ENCODE data around the gene TCF4. TPM values are rescaled to one million over a fixed set of nuclear protein-coding genes. Genes with fewer than 3 reads are reported as not detected.

TCF4 gene
- total and polyA plus RNA-seq, 5 experiments from 2014 or later: 0.39 to 8.9 (median 1.1) TPM

DNA sequence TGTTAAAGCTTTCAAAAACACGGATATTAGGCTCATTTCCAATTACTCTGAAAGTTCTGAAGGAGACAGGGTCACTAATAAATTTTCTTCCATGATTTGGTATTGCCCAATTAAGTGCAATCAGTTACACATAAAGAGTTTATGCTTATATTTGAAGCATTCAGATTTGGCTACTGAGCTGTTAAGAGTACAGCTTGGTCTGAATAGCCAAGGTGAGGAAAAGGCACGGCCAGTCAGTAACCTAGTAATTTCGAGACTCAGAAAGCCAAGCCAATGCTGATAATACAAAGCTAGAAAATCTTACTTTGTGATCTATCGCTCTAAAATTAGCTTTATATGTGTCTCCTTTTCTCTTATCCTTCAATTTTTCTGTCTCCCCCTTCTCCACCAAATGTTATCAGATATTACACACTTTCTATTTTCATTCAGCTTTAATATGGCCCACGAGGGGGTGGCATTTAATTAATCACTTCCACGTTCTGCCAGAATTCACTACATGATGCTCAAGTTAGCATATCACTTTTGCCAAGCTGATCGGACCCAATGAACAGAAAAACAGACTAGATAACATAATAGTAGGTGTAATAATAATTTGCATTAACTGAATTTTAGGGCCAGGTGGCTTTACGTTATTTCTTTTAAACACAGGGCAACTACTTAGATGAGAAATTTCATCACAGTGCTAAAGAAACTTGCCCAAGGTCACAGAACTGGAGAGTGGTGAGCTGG is 138.4 kb downstream of the TCF4 start:
- ATAC-seq: no peak

DNA sequence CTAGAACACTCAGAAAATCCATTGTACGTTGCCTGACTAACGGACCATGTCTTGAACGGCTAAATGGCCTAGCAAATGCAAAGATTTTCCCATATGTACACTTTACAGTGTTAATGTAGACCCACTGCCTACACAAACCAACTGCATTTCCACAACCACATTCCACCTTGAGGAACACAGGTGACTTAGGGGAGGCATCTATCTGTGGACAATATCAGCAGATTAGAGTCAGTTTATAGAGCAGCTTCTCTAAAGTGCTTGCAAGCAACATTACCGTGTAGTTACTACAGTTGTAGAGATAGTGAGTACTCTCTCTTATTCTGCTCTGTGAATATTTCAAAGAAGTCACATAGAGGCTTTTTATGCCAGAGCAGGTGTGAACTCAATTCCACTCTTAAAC is 139.6 kb downstream of the TCF4 start:
- peaks cover 0 to 7% (median 4%) of the 10 kb centered on the region in 5 donors for H3K27me3 Mint-ChIP-seq
- DNase-seq (no peak), ATAC-seq (no peak)
- peaks cover 0 to 6% (median 0%) of the 10 kb centered on the region in 4 donors for H3K4me1 Mint-ChIP-seq
- H3K9me3 Mint-ChIP-seq: peaks cover 0 to 4% (median 0%) of the 10 kb centered on the region in 9 donors
- no peak overlapping the region for H3K27ac Mint-ChIP-seq
- POLR2A ChIA-PET: no interaction called here
- H3K4me3 Mint-ChIP-seq: no peak overlapping the region
- peaks cover 0 to 4% (median 0%) of the 10 kb centered on the region in 3 donors for H3K36me3 Mint-ChIP-seq

More for the DNA sequence above, 138.4 kb downstream of the TCF4 start:
- Mint-ChIP-seq H3K4me3 (no peak overlapping the region), H3K36me3 (peaks cover 0 to 4% (median 0%) of the 10 kb centered on the region in 3 donors), H3K9me3 (peaks cover 0 to 4% (median 0%) of the 10 kb centered on the region in 9 donors), H3K27me3 (peaks cover 0 to 6% (median 4%) of the 10 kb centered on the region in 5 donors), H3K4me1 (peaks cover 0 to 6% (median 0%) of the 10 kb centered on the region in 4 donors), H3K27ac (no peak overlapping the region)
- DNase-seq: no peak
- POLR2A ChIA-PET: no interaction called here

DNA sequence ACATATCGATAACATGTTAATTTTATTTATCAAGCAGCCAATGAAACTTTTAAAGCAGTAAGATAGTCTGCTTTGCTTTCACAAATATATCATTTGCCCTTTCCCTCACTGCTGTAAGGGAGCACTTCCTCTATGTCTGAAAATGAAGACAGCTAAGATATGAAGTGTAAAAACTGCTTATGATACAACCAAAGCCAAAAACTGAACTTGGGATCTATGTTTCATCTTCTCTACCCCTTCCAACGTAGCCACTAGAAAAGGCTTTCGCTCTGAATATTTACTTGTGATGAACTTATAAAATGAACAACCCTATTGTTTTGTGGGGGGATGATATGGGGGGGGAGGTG is 140.3 kb downstream of the TCF4 start:
- POLR2A ChIA-PET: no interaction called here
- H3K36me3 Mint-ChIP-seq: peaks cover 0 to 4% (median 0%) of the 10 kb centered on the region in 3 donors
- no peak for DNase-seq
- ATAC-seq: no peak
- peaks cover 0 to 4% (median 0%) of the 10 kb centered on the region in 9 donors for H3K9me3 Mint-ChIP-seq
- H3K27me3 Mint-ChIP-seq: peaks cover 0 to 7% (median 4%) of the 10 kb centered on the region in 5 donors
- H3K27ac Mint-ChIP-seq: no peak overlapping the region
- peaks cover 0 to 7% (median 0%) of the 10 kb centered on the region in 4 donors for H3K4me1 Mint-ChIP-seq
- no peak overlapping the region for H3K4me3 Mint-ChIP-seq

- Mint-ChIP-seq H3K27ac (no peak overlapping the region), H3K27me3 (peaks cover 0 to 7% (median 4%) of the 10 kb centered on the region in 5 donors), H3K4me3 (no peak overlapping the region), H3K36me3 (peaks cover 0 to 4% (median 0%) of the 10 kb centered on the region in 3 donors), H3K4me1 (peaks cover 0 to 10% (median 0%) of the 10 kb centered on the region in 4 donors), H3K9me3 (peaks cover 0 to 4% (median 0%) of the 10 kb centered on the region in 9 donors)
- POLR2A ChIA-PET: no interaction called here
- DNase-seq (no peak), ATAC-seq (no peak)
These were observed 140.9 kb downstream of the TCF4 start for GRCh38 chr18:55446996-55447671.

DNA sequence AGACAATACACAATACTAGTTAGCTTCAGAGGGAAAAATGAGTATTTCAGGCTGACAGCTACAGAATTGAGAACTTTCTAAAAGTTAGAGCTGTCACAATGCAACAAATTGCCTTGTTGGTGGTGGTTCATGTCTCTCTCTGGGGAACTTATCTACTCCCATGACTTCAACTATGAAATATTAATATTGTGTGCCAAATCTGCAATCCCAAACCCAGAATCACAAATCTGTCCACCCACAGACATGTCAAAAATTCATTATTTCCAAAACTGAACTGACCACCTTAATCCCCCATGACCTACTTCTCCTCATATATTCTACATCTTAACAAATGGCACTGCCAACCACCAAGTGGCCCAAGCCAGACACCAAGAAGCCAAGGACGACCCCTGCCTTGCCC is 143.5 kb downstream of the TCF4 start:
- Mint-ChIP-seq H3K4me3 (no peak overlapping the region), H3K36me3 (peaks cover 0 to 4% (median 0%) of the 10 kb centered on the region in 3 donors), H3K27ac (no peak overlapping the region), H3K27me3 (peaks cover 0 to 7% (median 2%) of the 10 kb centered on the region in 5 donors), H3K4me1 (peaks cover 0 to 31% (median 0%) of the 10 kb centered on the region in 4 donors), H3K9me3 (peaks cover 0 to 4% (median 0%) of the 10 kb centered on the region in 9 donors)
- DNase-seq (no peak), ATAC-seq (no peak)
- POLR2A ChIA-PET: no interaction called here

- POLR2A ChIA-PET: no interaction called here
- DNase-seq (no peak), ATAC-seq (no peak)
- Mint-ChIP-seq H3K27me3 (peaks cover 0 to 7% (median 2%) of the 10 kb centered on the region in 5 donors), H3K4me1 (peaks cover 0 to 37% (median 0%) of the 10 kb centered on the region in 4 donors), H3K4me3 (no peak overlapping the region), H3K9me3 (peaks cover 0 to 4% (median 0%) of the 10 kb centered on the region in 9 donors), H3K36me3 (peaks cover 0 to 4% (median 0%) of the 10 kb centered on the region in 3 donors), H3K27ac (no peak overlapping the region)
These were observed 144.2 kb downstream of the TCF4 start for GRCh38 chr18:55443776-55444175.

DNA sequence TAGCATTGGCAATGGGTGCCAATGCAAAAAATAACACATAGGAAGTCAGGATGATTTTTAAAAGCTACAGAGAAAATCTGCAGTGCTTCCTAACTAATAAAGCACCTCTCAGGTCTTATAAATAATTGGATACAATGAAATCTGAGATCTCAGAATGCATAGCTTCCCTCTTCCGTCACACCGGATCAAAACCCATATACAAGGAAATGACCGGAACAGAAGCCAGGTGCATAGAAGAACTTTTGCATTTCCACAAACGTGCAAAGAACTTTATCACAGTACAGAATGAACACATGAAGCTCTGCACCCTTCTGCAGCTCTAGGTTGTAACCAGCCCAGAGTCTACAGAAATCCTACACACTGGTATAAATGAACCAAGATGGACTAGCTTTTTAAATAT is 145.4 kb downstream of the TCF4 start:
- Mint-ChIP-seq H3K27me3 (peaks cover 0 to 7% (median 2%) of the 10 kb centered on the region in 5 donors), H3K9me3 (peaks cover 0 to 4% (median 0%) of the 10 kb centered on the region in 9 donors), H3K27ac (no peak overlapping the region), H3K36me3 (peaks cover 0 to 4% (median 0%) of the 10 kb centered on the region in 3 donors), H3K4me1 (peaks cover 0 to 40% (median 0%) of the 10 kb centered on the region in 4 donors), H3K4me3 (no peak overlapping the region)
- DNase-seq (no peak), ATAC-seq (no peak)
- POLR2A ChIA-PET: no interaction called here

- H3K27me3 Mint-ChIP-seq: peaks cover 0 to 7% (median 2%) of the 10 kb centered on the region in 5 donors
- DNase-seq (no peak), ATAC-seq (no peak)
- H3K27ac Mint-ChIP-seq: no peak overlapping the region
- POLR2A ChIA-PET: no interaction called here
- H3K4me3 Mint-ChIP-seq: no peak overlapping the region
- H3K9me3 Mint-ChIP-seq: peaks cover 0 to 4% (median 0%) of the 10 kb centered on the region in 9 donors
- H3K36me3 Mint-ChIP-seq: peaks cover 0 to 4% (median 0%) of the 10 kb centered on the region in 3 donors
- H3K4me1 Mint-ChIP-seq: peaks cover 0 to 36% (median 0%) of the 10 kb centered on the region in 4 donors
These were observed 147.0 kb downstream of the TCF4 start for GRCh38 chr18:55440988-55441387.

DNA sequence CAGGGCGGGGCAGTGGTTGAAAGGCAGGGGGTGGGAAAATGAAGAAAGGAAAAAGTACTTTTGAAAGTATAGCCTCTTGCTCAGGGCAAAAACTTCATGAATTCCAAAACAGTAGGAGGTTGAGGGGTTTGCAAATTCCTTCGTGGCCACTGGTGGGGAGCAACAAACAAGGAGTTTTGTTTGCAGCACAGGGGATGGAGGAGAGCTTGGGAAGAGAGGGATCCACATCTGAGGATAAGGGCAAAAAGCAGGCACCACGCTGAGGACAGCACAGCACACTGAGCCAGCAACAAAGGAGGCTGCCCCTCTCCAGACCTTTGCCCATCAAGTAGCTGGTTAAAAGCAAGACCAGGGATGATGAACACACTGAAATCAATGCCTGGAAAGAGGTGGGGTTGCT is 148.9 kb downstream of the TCF4 start:
- DNase-seq: no peak
- H3K4me1 Mint-ChIP-seq: peaks cover 0 to 38% (median 0%) of the 10 kb centered on the region in 4 donors
- H3K4me3 Mint-ChIP-seq: no peak overlapping the region
- POLR2A ChIA-PET: no interaction called here
- H3K36me3 Mint-ChIP-seq: no peaks in the 10 kb centered on the region
- H3K27ac Mint-ChIP-seq: no peak overlapping the region
- no peaks in the 10 kb centered on the region for H3K27me3 Mint-ChIP-seq
- ATAC-seq: no peak
- H3K9me3 Mint-ChIP-seq: peaks cover 0 to 6% (median 0%) of the 10 kb centered on the region in 9 donors

- no peak overlapping the region for H3K4me3 Mint-ChIP-seq
- no peaks in the 10 kb centered on the region for H3K36me3 Mint-ChIP-seq
- H3K27me3 Mint-ChIP-seq: no peaks in the 10 kb centered on the region
- ATAC-seq (no peak), DNase-seq (no peak)
- H3K27ac Mint-ChIP-seq: no peak overlapping the region
- H3K4me1 Mint-ChIP-seq: peaks cover 0 to 29% (median 0%) of the 10 kb centered on the region in 4 donors
- POLR2A ChIA-PET: no interaction called here
- H3K9me3 Mint-ChIP-seq: peaks cover 0 to 6% (median 0%) of the 10 kb centered on the region in 9 donors
These were observed 152.4 kb downstream of the TCF4 start for GRCh38 chr18:55435592-55435991.

GRCh38 chr18:55433648-55434047 is 154.3 kb downstream of the TCF4 start:
- Mint-ChIP-seq H3K9me3 (peaks cover 0 to 6% (median 0%) of the 10 kb centered on the region in 9 donors), H3K27me3 (no peaks in the 10 kb centered on the region), H3K4me1 (peaks cover 0 to 12% (median 0%) of the 10 kb centered on the region in 4 donors), H3K4me3 (no peak overlapping the region), H3K36me3 (no peaks in the 10 kb centered on the region), H3K27ac (no peak overlapping the region)
- DNase-seq (no peak), ATAC-seq (no peak)
- POLR2A ChIA-PET: no interaction called here

- Mint-ChIP-seq H3K27ac (no peak overlapping the region), H3K27me3 (no peaks in the 10 kb centered on the region), H3K4me3 (no peak overlapping the region), H3K9me3 (peaks cover 0 to 6% (median 0%) of the 10 kb centered on the region in 9 donors), H3K36me3 (no peaks in the 10 kb centered on the region), H3K4me1 (peaks cover 0 to 9% (median 0%) of the 10 kb centered on the region in 4 donors)
- ATAC-seq (no peak), DNase-seq (no peak)
- POLR2A ChIA-PET: no interaction called here
These were observed 154.9 kb downstream of the TCF4 start for GRCh38 chr18:55433140-55433539.
